DOHH2 (cell line): Measurements from ENCODE around the gene MED10.

Experiments used
- EZH2phosphoT487 ChIP-seq: fragments of 200-600 bp; sonication (generic); IDR thresholded peaks from 2 replicates; pipeline ENCODE4 v1.6.1; 2017; ENCODE audit warnings: borderline replicate concordance, mild to moderate bottlenecking, antibody characterized with exemption, low read length, moderate library complexity, mixed read lengths
- TF ChIP-seq, protein P1 (sequence below): fragments of 200-600 bp; sonication (generic); IDR thresholded peaks from one replicate; pipeline ENCODE4 v1.5.1; 2014; ENCODE audit warnings: antibody characterized with exemption, mild to moderate bottlenecking, low read depth, low read length; ENCODE audit not compliant: poor library complexity, severe bottlenecking

DNA sequence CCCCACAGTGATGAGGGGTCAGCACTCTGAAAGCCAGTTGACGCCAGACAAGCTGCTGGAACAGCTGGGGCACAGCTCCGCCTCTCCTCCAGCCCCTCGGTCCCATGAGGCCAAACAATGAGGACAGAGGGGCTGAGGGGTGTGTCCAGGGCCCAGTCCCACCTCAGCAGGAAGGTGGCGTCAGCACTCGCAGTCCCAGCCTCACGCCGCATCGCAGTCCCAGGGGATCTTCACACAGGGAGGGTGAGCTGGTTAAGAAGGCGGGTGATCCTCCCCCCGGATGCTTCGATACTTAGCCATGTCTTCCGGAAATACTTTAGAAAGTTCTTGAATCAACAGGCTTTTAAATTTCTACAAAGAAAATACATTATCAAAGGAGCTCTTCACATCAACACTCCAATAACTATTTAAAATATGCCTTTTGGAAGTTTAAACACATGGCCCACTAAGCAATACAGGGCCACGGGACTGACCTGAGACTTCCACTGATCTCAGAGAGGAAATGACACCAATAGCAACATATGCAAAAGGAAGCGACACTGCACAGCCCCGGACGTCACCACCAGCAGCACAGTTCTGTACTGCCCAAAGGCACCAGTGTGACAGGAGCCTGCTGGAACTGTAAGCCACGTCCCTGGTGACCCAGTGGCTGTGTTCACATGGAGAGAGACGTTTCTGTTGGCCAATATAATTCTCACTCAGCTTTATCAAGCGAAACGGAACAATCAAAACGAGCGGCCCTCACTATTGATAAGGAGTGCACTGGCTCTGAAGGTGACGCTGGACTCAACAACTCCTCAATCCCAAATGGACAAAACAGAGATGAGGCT lies 5.9 kb downstream of the MED10 start:
- TF ChIP-seq, protein P1, sequence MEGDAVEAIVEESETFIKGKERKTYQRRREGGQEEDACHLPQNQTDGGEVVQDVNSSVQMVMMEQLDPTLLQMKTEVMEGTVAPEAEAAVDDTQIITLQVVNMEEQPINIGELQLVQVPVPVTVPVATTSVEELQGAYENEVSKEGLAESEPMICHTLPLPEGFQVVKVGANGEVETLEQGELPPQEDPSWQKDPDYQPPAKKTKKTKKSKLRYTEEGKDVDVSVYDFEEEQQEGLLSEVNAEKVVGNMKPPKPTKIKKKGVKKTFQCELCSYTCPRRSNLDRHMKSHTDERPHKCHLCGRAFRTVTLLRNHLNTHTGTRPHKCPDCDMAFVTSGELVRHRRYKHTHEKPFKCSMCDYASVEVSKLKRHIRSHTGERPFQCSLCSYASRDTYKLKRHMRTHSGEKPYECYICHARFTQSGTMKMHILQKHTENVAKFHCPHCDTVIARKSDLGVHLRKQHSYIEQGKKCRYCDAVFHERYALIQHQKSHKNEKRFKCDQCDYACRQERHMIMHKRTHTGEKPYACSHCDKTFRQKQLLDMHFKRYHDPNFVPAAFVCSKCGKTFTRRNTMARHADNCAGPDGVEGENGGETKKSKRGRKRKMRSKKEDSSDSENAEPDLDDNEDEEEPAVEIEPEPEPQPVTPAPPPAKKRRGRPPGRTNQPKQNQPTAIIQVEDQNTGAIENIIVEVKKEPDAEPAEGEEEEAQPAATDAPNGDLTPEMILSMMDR: no peak
- TF ChIP-seq EZH2phosphoT487: no peak
